Endodermal cell (in vitro differentiated cells): ENCODE results near the gene PSAPL1. TPM values are rescaled to one million over a fixed set of nuclear protein-coding genes. Genes with fewer than 3 reads are reported as not detected.

Source experiments
- DNase-seq: peaks from one replicate; pipeline ENCODE4 v3.0.0-alpha.2; 2017
- H3K27ac ChIP-seq: 2 replicates; pipeline ENCODE4 v1.5.1; 2013; ENCODE audit warnings: mild to moderate bottlenecking, low read depth, low read length, moderate library complexity
- H3K27me3 ChIP-seq: 2 replicates; pipeline ENCODE4 v1.6.1; 2013; ENCODE audit warnings: mild to moderate bottlenecking, low read length, moderate library complexity; ENCODE audit not compliant: insufficient read depth, control insufficient read depth, poor library complexity, severe bottlenecking
- H3K36me3 ChIP-seq: 2 replicates; pipeline ENCODE4 v1.7.0; 2013; ENCODE audit warnings: mild to moderate bottlenecking, low read length, moderate library complexity; ENCODE audit not compliant: control insufficient read depth, insufficient read depth
- H3K4me1 ChIP-seq: one replicate; pipeline ENCODE4 v1.7.0; 2013; ENCODE audit warnings: low read length; ENCODE audit not compliant: control insufficient read depth, insufficient read depth
- H3K4me3 ChIP-seq: 2 replicates; pipeline ENCODE4 v1.5.1; 2013; ENCODE audit warnings: mild to moderate bottlenecking, low read length, moderate library complexity
- H3K9ac ChIP-seq: 2 replicates; pipeline ENCODE4 v1.6.1; 2013; ENCODE audit warnings: mild to moderate bottlenecking, low read length, moderate library complexity; ENCODE audit not compliant: poor library complexity, severe bottlenecking; ENCODE audit errors: extremely low read depth
- H3K9me3 ChIP-seq: 2 replicates; pipeline ENCODE4 v1.6.1; 2013; ENCODE audit warnings: mild to moderate bottlenecking, low read length, moderate library complexity; ENCODE audit not compliant: control insufficient read depth
- H3K27ac Mint-ChIP-seq: 2 replicates; pipeline ENCODE4 v1.8.0; 2020; ENCODE audit warnings: mixed read lengths
- H3K27me3 Mint-ChIP-seq: 2 replicates; pipeline ENCODE4 v1.8.0; 2021; ENCODE audit warnings: mild to moderate bottlenecking, mixed read lengths; ENCODE audit not compliant: insufficient read depth
- H3K36me3 Mint-ChIP-seq: 2 replicates; pipeline ENCODE4 v1.8.0; 2020; ENCODE audit warnings: low read depth, mixed read lengths
- H3K4me1 Mint-ChIP-seq: 2 replicates; pipeline ENCODE4 v1.8.0; 2020; ENCODE audit warnings: mixed read lengths
- H3K4me3 Mint-ChIP-seq: 2 replicates; pipeline ENCODE4 v1.8.0; 2020; ENCODE audit warnings: mild to moderate bottlenecking, moderate library complexity, mixed read lengths
- H3K9me3 Mint-ChIP-seq: 2 replicates; pipeline ENCODE4 v1.8.0; 2020; ENCODE audit warnings: mild to moderate bottlenecking, mixed read lengths
- CTCF ChIP-seq: fragments of 200-600 bp; sonication (generic); conservative IDR thresholded peaks from 2 replicates; pipeline ENCODE4 v1.5.0; 2021; ENCODE audit warnings: antibody characterized with exemption, mild to moderate bottlenecking
- WGBS, 2 experiments: methylation state at CpG; one replicate each; pipeline versions ENCODE4 v1.1.5 to v1.1.7; 2013; ENCODE audit warnings: missing lambda C conversion rate in 2 of 2, mixed read lengths in 1 of 2; ENCODE audit not compliant: insufficient coverage in 1 of 2, insufficient read length in 1 of 2; 5-methylcytosine and 5-hydroxymethylcytosine counted together
- total RNA-seq, 2 donors: library from RNA; stranded (reverse); fragmentation: NEBNext Ultra II Directional in 1 of 2; extraction: Animal tissue kit (Norgen Biotek cat#: 25700) in 1 of 2; gene quantifications; 2 replicates in 1 of 2; 3 replicates in 1 of 2; pipeline ENCODE4 v1.2.1, GENCODE V29; 2021

Gene PSAPL1
- total RNA-seq, 2 donors from 2014 or later: 0.13 to 0.24 TPM

GRCh38 chr4:7419961-7420660 lies 14.6 kb downstream of the PSAPL1 start:
- TF ChIP-seq CTCF: no peak
- H3K4me3 ChIP-seq: no peak overlapping the region
- no peaks in the 10 kb centered on the region for H3K9me3 ChIP-seq
- Mint-ChIP-seq H3K27me3 (peaks cover 33% of the 10 kb centered on the region), H3K4me1 (peaks cover 11% of the 10 kb centered on the region), H3K36me3 (no peaks in the 10 kb centered on the region), H3K9me3 (peaks cover 6% of the 10 kb centered on the region), H3K27ac (no peak overlapping the region), H3K4me3 (no peak overlapping the region)
- H3K9ac ChIP-seq: no peak overlapping the region
- H3K27ac ChIP-seq: no peak overlapping the region
- no peaks in the 10 kb centered on the region for H3K36me3 ChIP-seq
- peaks cover 5% of the 10 kb centered on the region for H3K4me1 ChIP-seq
- DNase-seq: peak; percentile 53
- no peaks in the 10 kb centered on the region for H3K27me3 ChIP-seq
- WGBS, 2 experiments: 66 to 80% methylated on average over 1 to 4 of the region's 4 CpGs

- peaks cover 20% of the 10 kb centered on the region for H3K4me1 Mint-ChIP-seq
- no peak overlapping the region for H3K27ac Mint-ChIP-seq
- peaks cover 50% of the 10 kb centered on the region for H3K27me3 Mint-ChIP-seq
- TF ChIP-seq CTCF: no peak
- H3K9me3 ChIP-seq: no peaks in the 10 kb centered on the region
- no peaks in the 10 kb centered on the region for H3K36me3 ChIP-seq
- no peak overlapping the region for H3K4me3 ChIP-seq
- no peaks in the 10 kb centered on the region for H3K27me3 ChIP-seq
- H3K4me1 ChIP-seq: peaks cover 7% of the 10 kb centered on the region
- H3K9me3 Mint-ChIP-seq: peaks cover 6% of the 10 kb centered on the region
- DNase-seq: peak; percentile 37
- 86 to 97% methylated on average over 10 to 14 of the region's 15 CpGs for WGBS, 2 experiments
- no peak overlapping the region for H3K9ac ChIP-seq
- H3K27ac ChIP-seq: no peak overlapping the region
- no peak overlapping the region for H3K4me3 Mint-ChIP-seq
- H3K36me3 Mint-ChIP-seq: no peaks in the 10 kb centered on the region
Measured at GRCh38 chr4:7418131-7418943, 16.4 kb downstream of the PSAPL1 start.

GRCh38 chr4:7417639-7418038 lies 17.1 kb downstream of the PSAPL1 start:
- Mint-ChIP-seq H3K36me3 (no peaks in the 10 kb centered on the region), H3K27me3 (peaks cover 55% of the 10 kb centered on the region), H3K9me3 (peaks cover 6% of the 10 kb centered on the region), H3K4me3 (no peak overlapping the region), H3K27ac (no peak overlapping the region), H3K4me1 (peaks cover 20% of the 10 kb centered on the region)
- H3K4me3 ChIP-seq: no peak overlapping the region
- 89 to 91% methylated on average over 6 to 9 of the region's 9 CpGs for WGBS, 2 experiments
- DNase-seq: peak; percentile 43
- H3K36me3 ChIP-seq: no peaks in the 10 kb centered on the region
- TF ChIP-seq CTCF: no peak
- no peak overlapping the region for H3K27ac ChIP-seq
- H3K4me1 ChIP-seq: peaks cover 7% of the 10 kb centered on the region
- no peak overlapping the region for H3K9ac ChIP-seq
- no peaks in the 10 kb centered on the region for H3K27me3 ChIP-seq
- H3K9me3 ChIP-seq: no peaks in the 10 kb centered on the region
